IPS-20b (cell line): ENCODE measurements around the gene FHIT.
"Not testable (repeated sequence)": the region's sequence is repeated elsewhere in the genome, so short reads cannot be mapped to it uniquely, and the experiment has no call there.

Experiments
- H3K27ac ChIP-seq: one replicate; pipeline ENCODE4 v1.5.1; 2013; ENCODE audit warnings: low read length
- H3K27me3 ChIP-seq: 2 replicates; pipeline ENCODE4 v1.6.1; 2013; ENCODE audit warnings: mild to moderate bottlenecking, low read length, inconsistent platforms; ENCODE audit not compliant: insufficient read depth
- H3K36me3 ChIP-seq: 2 replicates; pipeline ENCODE4 v1.6.1; 2013; ENCODE audit warnings: low read depth, mild to moderate bottlenecking, inconsistent platforms, low read length, moderate library complexity; ENCODE audit not compliant: insufficient read depth
- H3K4me1 ChIP-seq: 2 replicates; pipeline ENCODE4 v1.6.1; 2013; ENCODE audit warnings: mild to moderate bottlenecking, control low read depth, inconsistent platforms, low read length, moderate library complexity; ENCODE audit not compliant: insufficient read depth
- H3K4me3 ChIP-seq: 2 replicates; pipeline ENCODE4 v1.5.1; 2013; ENCODE audit warnings: mild to moderate bottlenecking, low read length, inconsistent platforms
- H3K9ac ChIP-seq: 2 replicates; pipeline ENCODE4 v1.6.1; 2013; ENCODE audit warnings: low read depth, mild to moderate bottlenecking, inconsistent platforms, low read length, moderate library complexity
- H3K9me3 ChIP-seq: 2 replicates; pipeline ENCODE4 v1.6.1; 2013; ENCODE audit warnings: mild to moderate bottlenecking, low read depth, low read length, inconsistent platforms; ENCODE audit not compliant: insufficient read depth

The FHIT gene

DNA sequence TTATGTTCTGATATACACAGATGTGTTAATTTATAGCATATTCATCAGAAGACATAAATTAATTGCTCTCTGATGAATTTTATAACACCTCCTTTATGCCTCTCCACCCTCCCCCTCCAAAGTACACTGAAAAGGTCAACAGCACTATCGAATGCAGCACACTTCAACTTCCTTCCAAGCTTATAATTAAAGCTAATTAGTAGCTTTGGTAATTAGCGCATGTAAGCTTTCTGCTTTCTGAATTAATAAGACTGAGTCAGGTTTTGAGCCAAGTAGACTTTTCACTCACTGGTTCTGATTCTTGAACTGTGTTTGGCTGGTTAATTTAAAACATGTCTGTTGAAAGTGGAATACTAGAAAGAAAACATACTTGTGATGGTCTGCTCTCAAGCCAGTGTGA, 1440.6 kb downstream of the FHIT start:
- no peaks in the 10 kb centered on the region for H3K9me3 ChIP-seq
- H3K36me3 ChIP-seq, result no peaks in the 10 kb centered on the region
- no peak overlapping the region for H3K4me3 ChIP-seq
- no peaks in the 10 kb centered on the region for H3K27me3 ChIP-seq
- peaks cover 15% of the 10 kb centered on the region for H3K4me1 ChIP-seq
- H3K9ac ChIP-seq, result no peak overlapping the region
- H3K27ac ChIP-seq, result no peak overlapping the region

DNA sequence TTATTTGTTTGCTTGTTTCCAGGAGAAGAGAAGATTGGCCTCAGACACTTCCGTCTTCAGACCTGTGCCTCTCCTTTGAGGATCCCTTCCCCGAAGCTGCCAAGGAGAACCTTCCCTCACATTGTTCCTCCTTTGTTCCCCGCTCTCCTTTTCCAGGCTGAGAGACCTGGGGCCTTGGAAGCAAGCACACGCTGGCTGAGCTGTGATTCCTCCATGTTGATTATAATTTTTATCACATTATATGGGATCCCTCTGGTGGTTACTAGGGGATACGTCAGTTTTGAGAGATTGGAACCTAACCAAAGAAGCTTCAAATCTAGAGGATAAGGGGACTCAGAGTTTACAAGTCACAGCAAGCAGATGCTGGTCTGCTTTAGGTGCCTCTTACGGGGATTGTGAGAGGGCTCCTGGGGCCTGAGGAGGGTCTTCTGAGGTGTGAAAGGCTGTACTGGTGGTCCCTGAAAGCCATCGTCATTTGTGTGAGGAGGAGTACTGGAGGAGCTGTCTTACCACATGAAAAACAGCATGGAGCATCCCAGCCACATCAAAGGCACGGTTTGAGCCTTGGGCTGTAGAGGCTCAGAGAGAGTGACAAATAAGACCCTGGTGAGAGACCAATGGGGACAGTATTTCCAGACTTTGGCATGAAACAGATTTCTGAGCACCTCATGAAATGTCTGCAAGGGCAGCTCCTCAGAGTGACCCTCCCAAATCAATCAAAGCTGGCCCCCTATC, 1441.4 kb downstream of the FHIT start:
- H3K27me3 ChIP-seq, result no peaks in the 10 kb centered on the region
- H3K27ac ChIP-seq, result no peak overlapping the region
- peaks cover 15% of the 10 kb centered on the region for H3K4me1 ChIP-seq
- no peaks in the 10 kb centered on the region for H3K36me3 ChIP-seq
- no peak overlapping the region for H3K9ac ChIP-seq
- no peaks in the 10 kb centered on the region for H3K9me3 ChIP-seq
- no peak overlapping the region for H3K4me3 ChIP-seq

DNA sequence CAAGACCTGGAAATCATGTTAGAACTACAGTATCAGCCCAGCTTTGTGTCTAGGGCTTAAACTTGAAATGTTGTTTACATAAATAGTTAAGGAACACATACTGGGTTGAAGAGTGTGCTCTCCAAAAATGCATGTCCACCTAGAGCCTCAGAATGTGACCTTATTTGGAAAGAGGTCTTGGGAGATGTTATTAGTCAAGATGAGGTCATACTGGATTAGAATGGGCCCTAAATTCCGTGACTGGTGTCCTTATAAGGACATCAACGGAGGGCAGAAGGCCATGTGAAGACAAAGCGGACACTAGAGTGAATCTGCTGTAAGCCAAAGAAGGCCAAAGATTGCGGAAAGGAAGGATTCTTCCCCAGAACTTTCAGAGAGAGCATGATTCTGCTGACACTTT, 1442.2 kb downstream of the FHIT start:
- no peak overlapping the region for H3K9ac ChIP-seq
- no peaks in the 10 kb centered on the region for H3K9me3 ChIP-seq
- no peaks in the 10 kb centered on the region for H3K36me3 ChIP-seq
- H3K4me3 ChIP-seq, result no peak overlapping the region
- peaks cover 15% of the 10 kb centered on the region for H3K4me1 ChIP-seq
- H3K27me3 ChIP-seq, result no peaks in the 10 kb centered on the region
- no peak overlapping the region for H3K27ac ChIP-seq

DNA sequence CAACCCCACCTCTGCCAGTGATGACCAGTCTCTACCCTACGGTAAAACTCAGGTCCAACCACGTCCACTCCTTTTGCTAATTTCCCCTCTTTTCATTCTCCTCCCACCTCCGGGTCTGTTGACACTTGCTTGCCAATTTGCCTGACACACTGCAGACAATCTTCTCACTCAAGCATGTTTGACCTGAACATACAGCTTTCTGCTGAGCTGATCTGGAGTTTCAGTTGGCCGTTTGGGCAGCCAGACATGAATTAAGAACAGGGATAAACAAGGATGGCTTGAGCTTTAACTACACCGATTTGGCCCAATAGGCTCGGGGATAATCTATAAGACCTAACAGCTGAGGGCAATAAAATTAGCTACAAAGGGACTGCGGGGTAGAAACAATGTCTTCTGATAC, 1442.8 kb downstream of the FHIT start:
- no peak overlapping the region for H3K27ac ChIP-seq

DNA sequence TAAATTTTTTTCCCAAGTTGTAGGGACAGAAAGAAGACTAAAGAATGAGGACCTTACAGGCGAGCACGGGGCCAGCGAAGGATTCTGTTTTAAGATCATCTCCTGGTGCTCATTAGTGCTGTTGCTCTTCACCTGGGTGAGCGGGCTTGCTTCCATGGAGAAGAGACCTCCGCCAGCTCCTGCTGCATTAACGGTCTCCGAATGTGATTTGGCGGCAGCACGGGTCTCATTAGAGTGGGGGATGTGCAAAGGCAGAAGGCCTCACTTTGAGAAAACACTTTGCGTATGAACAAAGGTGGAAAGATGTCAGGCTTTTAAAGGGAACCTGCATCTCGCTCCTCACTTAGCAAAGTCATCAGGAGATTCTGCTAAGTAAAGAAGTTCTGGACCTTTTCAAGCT, 1448.0 kb downstream of the FHIT start:
- H3K9ac ChIP-seq, result no peak overlapping the region

More for the DNA sequence above, 1442.8 kb downstream of the FHIT start:
- Histone ChIP-seq H3K9me3 (no peaks in the 10 kb centered on the region), H3K27me3 (no peaks in the 10 kb centered on the region), H3K4me3 (no peak overlapping the region), H3K4me1 (peaks cover 18% of the 10 kb centered on the region), H3K36me3 (no peaks in the 10 kb centered on the region), H3K9ac (no peak overlapping the region)

DNA sequence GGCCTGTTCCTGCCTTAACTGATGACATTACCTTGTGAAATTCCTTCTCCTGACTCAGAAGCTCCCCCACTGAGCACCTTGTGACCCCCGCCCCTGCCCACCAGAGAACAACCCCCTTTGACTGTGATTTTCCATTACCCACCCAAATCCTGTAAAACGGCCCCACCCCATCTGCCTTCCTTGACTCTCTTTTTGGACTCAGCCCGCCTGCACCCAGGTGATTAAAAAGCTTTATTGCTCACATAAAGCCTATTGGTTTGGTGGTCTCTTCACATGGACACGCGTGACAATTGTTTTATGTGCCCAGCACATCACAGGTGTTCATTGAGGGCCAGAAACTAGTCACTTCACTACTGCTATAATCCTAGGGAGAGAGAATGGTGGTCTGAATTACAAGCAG, 1448.8 kb downstream of the FHIT start:
- not testable (repeated sequence) for H3K27me3 ChIP-seq, H3K9ac ChIP-seq, H3K4me1 ChIP-seq, H3K9me3 ChIP-seq, H3K36me3 ChIP-seq, H3K27ac ChIP-seq, H3K4me3 ChIP-seq

More for the DNA sequence above, 1448.0 kb downstream of the FHIT start:
- no peaks in the 10 kb centered on the region for H3K27me3 ChIP-seq
- H3K9me3 ChIP-seq, result no peaks in the 10 kb centered on the region
- no peak overlapping the region for H3K4me3 ChIP-seq
- no peak overlapping the region for H3K27ac ChIP-seq
- peaks cover 8% of the 10 kb centered on the region; the same call in 1 of the 2 replicates for H3K4me1 ChIP-seq
- no peaks in the 10 kb centered on the region for H3K36me3 ChIP-seq

DNA sequence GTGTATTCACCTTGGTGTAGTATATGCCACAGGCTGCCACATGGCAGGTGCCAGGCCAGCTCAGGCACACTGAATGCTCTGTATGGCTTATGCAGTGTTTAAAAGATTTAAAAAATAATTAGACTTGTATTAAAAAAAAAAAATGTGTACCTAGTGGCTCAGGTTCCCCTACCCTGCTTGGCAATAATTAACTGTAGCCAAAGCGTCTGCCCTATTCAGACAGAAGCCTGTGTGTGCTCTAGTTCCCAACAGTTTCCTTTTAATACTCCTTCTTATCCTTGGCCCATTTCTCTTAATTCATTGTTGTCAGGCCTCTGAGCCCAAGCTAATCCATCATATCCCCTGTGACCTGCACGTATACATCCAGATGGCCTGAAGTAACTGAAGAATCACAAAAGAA, 1449.2 kb downstream of the FHIT start:
- H3K27me3 ChIP-seq, result no peaks in the 10 kb centered on the region
- no peak overlapping the region for H3K27ac ChIP-seq

DNA sequence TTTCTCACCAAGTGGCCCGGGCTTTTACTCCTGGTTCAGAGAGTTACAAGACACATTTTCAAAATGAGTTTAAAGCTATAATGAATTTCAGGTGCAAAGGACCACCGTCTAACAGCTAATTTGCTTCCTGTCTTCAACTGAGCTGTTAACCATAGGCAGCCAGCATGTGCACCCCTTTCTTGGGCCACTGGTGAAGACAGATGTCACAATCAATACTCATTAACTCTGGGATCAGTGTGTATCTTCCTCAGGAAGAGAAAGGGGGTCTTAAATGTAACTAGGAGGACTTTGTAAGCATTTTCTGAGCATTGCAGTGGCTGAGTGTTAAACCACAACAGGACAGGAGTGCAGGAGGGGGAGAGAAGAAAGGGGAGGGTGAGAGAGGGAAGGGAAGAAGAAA, 1450.8 kb downstream of the FHIT start:
- Histone ChIP-seq H3K9ac (no peak overlapping the region), H3K27ac (no peak overlapping the region), H3K4me1 (peaks cover 8% of the 10 kb centered on the region; the same call in 1 of the 2 replicates), H3K9me3 (no peaks in the 10 kb centered on the region), H3K4me3 (no peak overlapping the region), H3K27me3 (no peaks in the 10 kb centered on the region), H3K36me3 (no peaks in the 10 kb centered on the region)

More for the DNA sequence above, 1449.2 kb downstream of the FHIT start:
- H3K4me1 ChIP-seq, result peaks cover 8% of the 10 kb centered on the region; the same call in 1 of the 2 replicates
- no peak overlapping the region for H3K4me3 ChIP-seq
- H3K36me3 ChIP-seq, result no peaks in the 10 kb centered on the region
- H3K9me3 ChIP-seq, result no peaks in the 10 kb centered on the region
- H3K9ac ChIP-seq, result no peak overlapping the region

DNA sequence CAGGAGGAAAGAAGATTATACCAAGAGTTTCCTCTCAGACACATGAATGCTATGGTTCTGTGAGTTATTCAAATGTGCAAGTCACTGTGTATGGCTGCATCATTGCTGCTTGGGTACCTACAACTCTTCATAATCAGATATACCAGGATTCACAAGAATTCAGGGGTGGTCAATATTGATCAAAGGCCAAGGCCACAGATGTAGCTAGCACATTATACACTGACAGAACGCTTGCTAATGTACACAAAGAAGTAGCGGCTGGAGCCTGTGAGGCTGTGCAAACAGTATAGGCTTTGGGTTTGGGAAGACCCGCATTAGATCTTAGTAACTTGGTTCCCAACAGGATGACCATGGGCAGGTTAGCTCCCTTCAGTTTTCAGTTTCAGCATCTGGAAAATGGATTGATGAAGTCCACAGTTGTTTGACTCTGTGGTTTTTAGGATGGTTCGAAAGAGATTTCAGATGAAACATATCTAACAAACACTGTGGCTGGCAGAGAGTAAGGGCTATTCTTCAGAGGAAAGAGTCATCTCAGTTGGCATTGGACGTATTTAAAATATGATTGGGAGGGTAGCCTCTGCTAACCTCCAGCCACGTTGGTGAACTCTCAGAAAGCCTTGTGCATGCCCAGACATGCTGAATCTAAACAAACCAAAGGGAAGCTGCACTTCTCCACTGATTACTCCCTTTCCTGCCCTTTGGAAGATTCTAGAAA, 1452.7 kb downstream of the FHIT start:
- Histone ChIP-seq H3K9me3 (no peaks in the 10 kb centered on the region), H3K4me1 (peaks cover 6% of the 10 kb centered on the region; the same call in 1 of the 2 replicates), H3K4me3 (no peak overlapping the region), H3K27ac (no peak overlapping the region), H3K9ac (no peak overlapping the region), H3K36me3 (no peaks in the 10 kb centered on the region), H3K27me3 (no peaks in the 10 kb centered on the region)

DNA sequence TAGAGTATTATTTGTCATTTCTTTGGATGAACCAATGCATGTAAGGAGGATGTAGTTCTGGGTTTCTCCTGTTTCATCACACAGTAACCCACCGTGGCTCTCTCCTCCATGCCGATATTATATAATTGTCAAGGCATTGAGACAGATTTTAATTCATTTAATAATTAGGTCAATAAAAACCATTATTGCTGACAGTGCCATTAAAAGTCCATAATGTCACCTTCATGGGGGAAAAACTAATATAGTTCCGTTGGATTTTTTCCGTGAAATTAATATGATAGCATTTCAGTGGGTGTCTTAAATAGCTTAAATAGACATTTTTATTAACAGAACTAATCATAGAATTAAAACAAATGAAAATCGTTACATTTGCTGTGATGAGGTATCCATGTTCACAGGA, 1453.7 kb downstream of the FHIT start:
- no peaks in the 10 kb centered on the region for H3K27me3 ChIP-seq
- no peaks in the 10 kb centered on the region for H3K36me3 ChIP-seq

DNA sequence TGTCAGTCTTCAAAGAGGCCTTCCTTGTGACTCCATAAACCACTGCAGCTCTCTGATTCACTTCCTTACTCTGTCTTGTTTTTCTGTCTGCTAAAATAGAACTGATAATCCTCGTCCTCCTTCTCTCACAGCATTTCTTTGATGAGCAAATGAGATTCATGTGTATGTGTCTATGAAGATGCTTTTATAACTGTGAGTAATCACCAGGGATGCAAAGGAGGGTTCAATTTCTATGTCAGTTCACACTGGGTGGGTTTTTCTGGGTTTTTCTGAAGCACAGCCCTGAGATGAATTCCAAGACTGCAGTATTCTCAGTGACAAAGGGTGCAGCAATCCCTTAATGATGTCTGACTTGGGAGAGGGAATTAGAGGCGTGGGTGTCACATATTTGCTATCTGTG, 1454.8 kb downstream of the FHIT start:
- Histone ChIP-seq H3K27me3 (no peaks in the 10 kb centered on the region), H3K36me3 (no peaks in the 10 kb centered on the region), H3K4me3 (no peak overlapping the region), H3K9me3 (no peaks in the 10 kb centered on the region), H3K9ac (no peak overlapping the region), H3K4me1 (no peaks in the 10 kb centered on the region), H3K27ac (no peak overlapping the region)

More for the DNA sequence above, 1453.7 kb downstream of the FHIT start:
- H3K27ac ChIP-seq, result no peak overlapping the region
- H3K4me1 ChIP-seq, result no peaks in the 10 kb centered on the region
- no peak overlapping the region for H3K4me3 ChIP-seq
- no peaks in the 10 kb centered on the region for H3K9me3 ChIP-seq
- no peak overlapping the region for H3K9ac ChIP-seq

DNA sequence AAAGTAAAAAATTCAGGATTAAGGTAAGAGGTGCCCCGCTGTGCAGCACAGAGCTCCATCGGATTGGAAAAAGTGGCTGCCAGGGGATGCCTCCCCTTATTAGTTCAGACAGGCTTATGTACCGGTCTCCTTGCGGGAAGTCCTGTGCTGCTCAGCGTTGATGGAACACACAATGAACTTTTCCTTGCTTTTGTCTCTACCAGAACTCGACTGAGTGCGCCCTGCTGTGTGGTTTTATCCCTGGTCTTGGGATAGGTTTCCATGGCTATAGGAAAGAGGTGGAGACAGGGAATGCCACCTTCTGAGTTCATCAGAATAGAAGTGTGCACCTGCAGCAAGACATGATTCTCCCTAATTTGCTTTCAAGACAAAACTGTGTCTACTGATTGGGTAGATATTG, 1455.5 kb downstream of the FHIT start:
- Histone ChIP-seq H3K27me3 (no peaks in the 10 kb centered on the region), H3K9me3 (no peaks in the 10 kb centered on the region), H3K9ac (no peak overlapping the region), H3K36me3 (no peaks in the 10 kb centered on the region), H3K4me1 (no peaks in the 10 kb centered on the region), H3K27ac (no peak overlapping the region), H3K4me3 (no peak overlapping the region)
